Panc1 (cell line): Measurements from ENCODE around the gene CNGA1. TPM values are rescaled to one million over a fixed set of nuclear protein-coding genes. Genes with fewer than 3 reads are reported as not detected.

Experiments used
- ATAC-seq: fragments of 200-7000 bp; cut with Tn5 transposase; 2 replicates; pipeline ENCODE4 v1.9.1; 2020; ENCODE audit warnings: mild to moderate bottlenecking, moderate library complexity
- BruUV-seq: library from RNA; stranded (reverse); fragments of 400-500 nt; replicated peaks from 2 replicates; lab custom pipeline; 2021; lab: Mats Ljungman, UMichigan
- CTCF ChIA-PET: fragments of 300-600 bp; sonication (Branson Sonifier 250); formaldehyde crosslinking; loops from one replicate; lab custom pipeline; 2022; ENCODE audit warnings: antibody characterized with exemption; lab: Charles Lee
- POLR2A ChIA-PET: fragments of 300-600 bp; sonication (Branson Sonifier 250); formaldehyde crosslinking; loops from one replicate; lab custom pipeline; 2022; ENCODE audit warnings: antibody characterized with exemption; lab: Charles Lee
- DNase-seq: peaks from one replicate; pipeline ENCODE4 v3.0.0-alpha.2; 2010; ENCODE audit warnings: low read depth, low spot score
- H3K27ac ChIP-seq: 2 replicates; pipeline ENCODE4 v1.5.1; 2011; ENCODE audit warnings: mild to moderate bottlenecking, low read length, inconsistent platforms
- H3K27me3 ChIP-seq: fragments of 200-500 bp; sonication (Bioruptor generic); 2 replicates; pipeline ENCODE4 v1.6.0; 2014; ENCODE audit warnings: low read length, inconsistent platforms; ENCODE audit not compliant: control insufficient read depth, insufficient read depth
- H3K36me3 ChIP-seq: fragments of 200-500 bp; sonication (Bioruptor generic); 2 replicates; pipeline ENCODE4 v1.5.1; 2014; ENCODE audit warnings: inconsistent platforms, mild to moderate bottlenecking, low read length, moderate library complexity; ENCODE audit not compliant: control insufficient read depth, insufficient read depth
- H3K4me1 ChIP-seq: 2 replicates; pipeline ENCODE4 v1.5.1; 2011; ENCODE audit warnings: inconsistent platforms, mild to moderate bottlenecking, low read length, moderate library complexity; ENCODE audit not compliant: control insufficient read depth, insufficient read depth
- H3K4me3 ChIP-seq, 2 experiments: 2 replicates each; pipeline ENCODE4 v1.5.1; 2011 to 2012; ENCODE audit warnings: low read depth in 2 of 2, low read length in 2 of 2, mild to moderate bottlenecking in 2 of 2, inconsistent platforms in 1 of 2, moderate library complexity in 1 of 2
- H3K9me3 ChIP-seq: fragments of 200-500 bp; sonication (Bioruptor generic); 2 replicates; pipeline ENCODE4 v1.5.1; 2014; ENCODE audit warnings: low read depth, mild to moderate bottlenecking, inconsistent platforms, low read length, moderate library complexity; ENCODE audit not compliant: control insufficient read depth, insufficient read depth
- POLR2AphosphoS5 ChIP-seq: IDR thresholded peaks from 2 replicates; pipeline ENCODE4 v1.6.1; 2012; ENCODE audit warnings: mild to moderate bottlenecking, low read depth, low read length, moderate library complexity
- SIN3A ChIP-seq: IDR thresholded peaks from 2 replicates; pipeline ENCODE4 v1.6.1; 2012; ENCODE audit warnings: low read depth, mild to moderate bottlenecking, low read length, moderate library complexity, borderline replicate concordance; ENCODE audit not compliant: insufficient read depth
- TCF7L2 ChIP-seq: IDR thresholded peaks from 2 replicates; pipeline ENCODE4 v1.6.1; 2011; ENCODE audit warnings: mild to moderate bottlenecking, low read depth, low read length, inconsistent platforms
- in situ Hi-C: cut with HindIII; loops from 2 replicates; pipeline ENCODE4 v1.10.0; 2016; ENCODE audit warnings: low sequenced_read_pairs, low pct_unique_long_range_greater_than_20kb
- intact Hi-C: fragments of 100-400 bp; cut with micrococcal nuclease; formaldehyde crosslinking; loops from one replicate; pipeline ENCODE4 v1.10.0; 2022; ENCODE audit not compliant: unreplicated experiment
- total RNA-seq: library from RNA; stranded (reverse); gene quantifications from one replicate; pipeline ENCODE4 v1.2.1, GENCODE V29; 2021; ENCODE audit not compliant: unreplicated experiment
- TF ChIP-seq, protein P1 (sequence below): fragments of 450-650 bp; IDR thresholded peaks from 2 replicates; pipeline ENCODE4 v1.5.1; 2017; ENCODE audit warnings: mild to moderate bottlenecking
- TF ChIP-seq, protein P2 (sequence below), 2 experiments: IDR thresholded peaks; 2 replicates each; pipeline ENCODE4 v1.6.1; 2011 to 2012; ENCODE audit warnings: low read depth in 2 of 2, control low read depth in 1 of 2, low read length in 1 of 2, mild to moderate bottlenecking in 1 of 2, moderate library complexity in 1 of 2; ENCODE audit not compliant: insufficient read depth in 1 of 2

Gene CNGA1
- total RNA-seq, 1 experiment from 2014 or later, result 0.23 TPM

DNA sequence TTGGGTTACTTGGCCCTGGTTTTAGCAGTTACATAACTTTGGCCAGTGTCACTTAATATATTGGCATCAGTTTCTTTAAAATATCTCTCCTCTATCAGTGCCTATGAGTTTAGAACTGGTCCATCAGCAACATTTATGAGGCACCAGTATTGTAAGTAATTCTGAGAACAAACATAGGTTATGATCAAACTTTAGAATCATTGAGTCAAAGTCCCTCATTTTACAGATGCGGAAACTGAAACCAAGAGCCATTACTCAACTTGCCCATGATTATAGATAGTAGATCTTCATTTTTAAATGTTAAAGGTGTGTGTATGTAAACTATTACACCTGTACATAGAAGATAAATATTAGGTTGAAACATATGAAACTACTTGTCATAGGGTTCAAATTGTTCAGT is 4.6 kb upstream of the CNGA1 start:
- BruUV-seq, result no TSS peak
- 0 out of 2 replicates have a peak, but pooled peaks cover 3% of the 10 kb centered on the region for H3K36me3 ChIP-seq
- intact Hi-C loops, result no loop called here
- ATAC-seq, result no peak
- TF ChIP-seq, protein P1, sequence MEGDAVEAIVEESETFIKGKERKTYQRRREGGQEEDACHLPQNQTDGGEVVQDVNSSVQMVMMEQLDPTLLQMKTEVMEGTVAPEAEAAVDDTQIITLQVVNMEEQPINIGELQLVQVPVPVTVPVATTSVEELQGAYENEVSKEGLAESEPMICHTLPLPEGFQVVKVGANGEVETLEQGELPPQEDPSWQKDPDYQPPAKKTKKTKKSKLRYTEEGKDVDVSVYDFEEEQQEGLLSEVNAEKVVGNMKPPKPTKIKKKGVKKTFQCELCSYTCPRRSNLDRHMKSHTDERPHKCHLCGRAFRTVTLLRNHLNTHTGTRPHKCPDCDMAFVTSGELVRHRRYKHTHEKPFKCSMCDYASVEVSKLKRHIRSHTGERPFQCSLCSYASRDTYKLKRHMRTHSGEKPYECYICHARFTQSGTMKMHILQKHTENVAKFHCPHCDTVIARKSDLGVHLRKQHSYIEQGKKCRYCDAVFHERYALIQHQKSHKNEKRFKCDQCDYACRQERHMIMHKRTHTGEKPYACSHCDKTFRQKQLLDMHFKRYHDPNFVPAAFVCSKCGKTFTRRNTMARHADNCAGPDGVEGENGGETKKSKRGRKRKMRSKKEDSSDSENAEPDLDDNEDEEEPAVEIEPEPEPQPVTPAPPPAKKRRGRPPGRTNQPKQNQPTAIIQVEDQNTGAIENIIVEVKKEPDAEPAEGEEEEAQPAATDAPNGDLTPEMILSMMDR, result no peak
- TF ChIP-seq TCF7L2, result no peak
- TF ChIP-seq, protein P2, sequence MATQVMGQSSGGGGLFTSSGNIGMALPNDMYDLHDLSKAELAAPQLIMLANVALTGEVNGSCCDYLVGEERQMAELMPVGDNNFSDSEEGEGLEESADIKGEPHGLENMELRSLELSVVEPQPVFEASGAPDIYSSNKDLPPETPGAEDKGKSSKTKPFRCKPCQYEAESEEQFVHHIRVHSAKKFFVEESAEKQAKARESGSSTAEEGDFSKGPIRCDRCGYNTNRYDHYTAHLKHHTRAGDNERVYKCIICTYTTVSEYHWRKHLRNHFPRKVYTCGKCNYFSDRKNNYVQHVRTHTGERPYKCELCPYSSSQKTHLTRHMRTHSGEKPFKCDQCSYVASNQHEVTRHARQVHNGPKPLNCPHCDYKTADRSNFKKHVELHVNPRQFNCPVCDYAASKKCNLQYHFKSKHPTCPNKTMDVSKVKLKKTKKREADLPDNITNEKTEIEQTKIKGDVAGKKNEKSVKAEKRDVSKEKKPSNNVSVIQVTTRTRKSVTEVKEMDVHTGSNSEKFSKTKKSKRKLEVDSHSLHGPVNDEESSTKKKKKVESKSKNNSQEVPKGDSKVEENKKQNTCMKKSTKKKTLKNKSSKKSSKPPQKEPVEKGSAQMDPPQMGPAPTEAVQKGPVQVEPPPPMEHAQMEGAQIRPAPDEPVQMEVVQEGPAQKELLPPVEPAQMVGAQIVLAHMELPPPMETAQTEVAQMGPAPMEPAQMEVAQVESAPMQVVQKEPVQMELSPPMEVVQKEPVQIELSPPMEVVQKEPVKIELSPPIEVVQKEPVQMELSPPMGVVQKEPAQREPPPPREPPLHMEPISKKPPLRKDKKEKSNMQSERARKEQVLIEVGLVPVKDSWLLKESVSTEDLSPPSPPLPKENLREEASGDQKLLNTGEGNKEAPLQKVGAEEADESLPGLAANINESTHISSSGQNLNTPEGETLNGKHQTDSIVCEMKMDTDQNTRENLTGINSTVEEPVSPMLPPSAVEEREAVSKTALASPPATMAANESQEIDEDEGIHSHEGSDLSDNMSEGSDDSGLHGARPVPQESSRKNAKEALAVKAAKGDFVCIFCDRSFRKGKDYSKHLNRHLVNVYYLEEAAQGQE (IDR thresholded peaks at IDR 0.05; ENCODE audit: insufficient read depth in 1 of 2, low read depth in 2 of 2, low read length in 1 of 2), result no peak
- TF ChIP-seq POLR2AphosphoS5, result no peak
- no peak for TF ChIP-seq SIN3A
- no peaks in the 10 kb centered on the region for H3K27me3 ChIP-seq
- ChIA-PET POLR2A (no interaction called here), CTCF (no interaction called here)
- in situ Hi-C loops, result no loop called here
- no peak overlapping the region for H3K4me3 ChIP-seq
- H3K27ac ChIP-seq, result no peak overlapping the region
- no peaks in the 10 kb centered on the region for H3K4me1 ChIP-seq
- no peaks in the 10 kb centered on the region for H3K9me3 ChIP-seq
- no peak for DNase-seq

DNA sequence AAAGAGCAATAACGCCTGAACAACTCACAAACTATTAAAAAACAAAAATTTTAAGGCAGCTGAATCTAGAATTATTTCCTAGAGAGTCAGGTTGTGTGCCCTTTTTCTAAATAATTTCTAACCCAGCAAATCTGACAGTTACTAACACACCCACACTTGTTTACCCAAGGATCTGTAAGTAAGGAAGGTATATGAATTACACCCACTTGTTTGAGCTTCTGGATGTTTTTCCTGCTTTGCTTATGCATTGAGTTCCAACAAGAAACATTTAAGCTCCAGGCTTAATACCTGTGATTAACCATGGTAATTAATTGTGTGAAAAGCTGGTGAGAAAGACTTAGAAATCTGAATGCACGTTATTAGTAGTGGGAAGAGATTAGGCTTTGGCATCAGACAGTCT is 1.6 kb upstream of the CNGA1 start:
- ChIA-PET CTCF (no interaction called here), POLR2A (no interaction called here)
- intact Hi-C loops, result no loop called here
- 0 out of 2 replicates have a peak, but pooled peaks cover 3% of the 10 kb centered on the region for H3K36me3 ChIP-seq
- no TSS peak for BruUV-seq
- ATAC-seq (no peak), DNase-seq (no peak)
- H3K27ac ChIP-seq, result no peak overlapping the region
- TF ChIP-seq, protein P2 (IDR thresholded peaks at IDR 0.05; ENCODE audit: insufficient read depth in 1 of 2, low read depth in 2 of 2, low read length in 1 of 2), result no peak
- no peak for TF ChIP-seq POLR2AphosphoS5
- TF ChIP-seq TCF7L2, result no peak
- TF ChIP-seq SIN3A, result no peak
- TF ChIP-seq, protein P1, result no peak
- H3K9me3 ChIP-seq, result no peaks in the 10 kb centered on the region
- in situ Hi-C loops, result no loop called here
- no peak overlapping the region for H3K4me3 ChIP-seq
- H3K27me3 ChIP-seq, result no peaks in the 10 kb centered on the region
- no peaks in the 10 kb centered on the region for H3K4me1 ChIP-seq
